AML-193 (cell line): Measurements from ENCODE around the gene C2orf49.
"Not testable (repeated sequence)": the region's sequence is repeated elsewhere in the genome, so short reads cannot be mapped to it uniquely, and the experiment has no call there.

Source experiments
- DNase-seq, 2 experiments: peaks; one replicate each; lab custom pipeline; 2025; lab: John Stamatoyannopoulos, UW

C2orf49 gene

GRCh38 chr2:105321875-105322646 lies 15.3 kb upstream of the C2orf49 start:
- DNase-seq, result no peak

- DNase-seq, result no peak
These were observed 14.2 kb upstream of the C2orf49 start for GRCh38 chr2:105323111-105323510.

- DNase-seq, result peak; percentile 56 to 63
These were observed 13.2 kb upstream of the C2orf49 start for GRCh38 chr2:105324101-105324500.

- no peak for DNase-seq
These were observed 12.6 kb upstream of the C2orf49 start for GRCh38 chr2:105324732-105325131.

GRCh38 chr2:105325389-105325963 lies 11.9 kb upstream of the C2orf49 start:
- DNase-seq, result peak in 1 of 2 experiments; percentile 18

- not testable (repeated sequence) for DNase-seq
These were observed 10.1 kb upstream of the C2orf49 start for GRCh38 chr2:105327271-105327670.

GRCh38 chr2:105327690-105328089 lies 9.7 kb upstream of the C2orf49 start:
- DNase-seq, result no peak

GRCh38 chr2:105328281-105329196 lies 8.8 kb upstream of the C2orf49 start:
- peak; percentile 30 to 64 for DNase-seq

GRCh38 chr2:105329197-105329554 lies 8.2 kb upstream of the C2orf49 start:
- no peak for DNase-seq

GRCh38 chr2:105329561-105330495 lies 7.5 kb upstream of the C2orf49 start, which contains the start of gene TGFBRAP1:
Gene TGFBRAP1, minus strand, starts transcription at chr2:105329735. Its CDS starts 21,434 bp downstream, at chr2:105308301.
- DNase-seq, result peak; percentile 8 to 37

GRCh38 chr2:105330681-105331375 lies 6.5 kb upstream of the C2orf49 start:
- DNase-seq, result no peak

GRCh38 chr2:105334211-105334610 lies 3.1 kb upstream of the C2orf49 start:
- DNase-seq, result no peak

GRCh38 chr2:105335469-105335868 lies 1.9 kb upstream of the C2orf49 start:
- no peak for DNase-seq

- no peak for DNase-seq
These were observed 586 bp upstream of the C2orf49 start for GRCh38 chr2:105336786-105337121.

GRCh38 chr2:105338020-105338385 lies 663 bp downstream of the C2orf49 start:
- no peak for DNase-seq

GRCh38 chr2:105339414-105339813 lies 2.1 kb downstream of the C2orf49 start:
- DNase-seq, result no peak

GRCh38 chr2:105344704-105345345 lies 7.5 kb downstream of the C2orf49 start:
- DNase-seq, result peak; percentile 30 to 42

- no peak for DNase-seq
These were observed 19.8 kb downstream of the C2orf49 start for GRCh38 chr2:105357122-105357521.

GRCh38 chr2:105358593-105358992 lies 21.3 kb downstream of the C2orf49 start:
- no peak for DNase-seq

GRCh38 chr2:105361102-105361889 lies 24.0 kb downstream of the C2orf49 start:
- no peak for DNase-seq
